ENCODE measurements around the gene DTWD2.
"Not testable (repeated sequence)": the region's sequence is repeated elsewhere in the genome, so short reads cannot be mapped to it uniquely, and the experiment has no call there.

The DTWD2 gene

GRCh38 chr5:118952306-118952705 is 36.0 kb downstream of the DTWD2 start:
- not testable (repeated sequence) for DNase-seq (ENCODE audit: low read depth, low spot score)

- not testable (repeated sequence) for DNase-seq (ENCODE audit: low read depth, low spot score)
Measured at GRCh38 chr5:118950354-118950753, 38.0 kb downstream of the DTWD2 start.

DNA sequence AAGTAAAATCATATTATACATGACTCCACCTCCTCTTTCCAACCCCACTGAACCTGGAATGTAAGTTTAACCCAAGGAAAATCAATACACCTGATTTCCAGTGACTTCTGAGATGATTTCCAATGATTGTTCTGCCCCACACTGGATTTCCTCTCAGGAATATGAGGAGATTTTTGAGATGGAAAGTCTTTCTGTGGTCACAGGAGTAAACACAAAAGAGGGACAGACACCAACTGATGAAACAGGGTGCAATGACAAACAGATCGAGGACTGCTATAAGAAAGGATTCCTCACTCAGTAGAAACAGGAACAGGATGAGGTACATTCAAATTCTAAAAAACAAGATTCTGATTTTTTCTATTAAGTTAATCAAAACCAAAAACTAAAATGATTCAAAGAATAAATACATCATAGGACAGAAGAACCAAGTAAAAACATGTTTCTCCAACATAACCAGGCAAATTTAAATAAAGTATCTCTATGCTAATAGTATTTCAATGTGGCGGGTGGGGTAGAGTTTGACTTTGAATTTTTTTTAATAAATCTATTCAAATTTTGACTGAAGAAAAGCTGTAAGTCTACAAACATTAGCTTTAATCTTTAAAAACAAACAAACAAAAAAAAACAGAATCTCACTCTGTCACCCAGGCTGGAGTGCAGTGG is 42.1 kb downstream of the DTWD2 start:
- DNase-seq (ENCODE audit: low read depth, low spot score), result no peak

DNA sequence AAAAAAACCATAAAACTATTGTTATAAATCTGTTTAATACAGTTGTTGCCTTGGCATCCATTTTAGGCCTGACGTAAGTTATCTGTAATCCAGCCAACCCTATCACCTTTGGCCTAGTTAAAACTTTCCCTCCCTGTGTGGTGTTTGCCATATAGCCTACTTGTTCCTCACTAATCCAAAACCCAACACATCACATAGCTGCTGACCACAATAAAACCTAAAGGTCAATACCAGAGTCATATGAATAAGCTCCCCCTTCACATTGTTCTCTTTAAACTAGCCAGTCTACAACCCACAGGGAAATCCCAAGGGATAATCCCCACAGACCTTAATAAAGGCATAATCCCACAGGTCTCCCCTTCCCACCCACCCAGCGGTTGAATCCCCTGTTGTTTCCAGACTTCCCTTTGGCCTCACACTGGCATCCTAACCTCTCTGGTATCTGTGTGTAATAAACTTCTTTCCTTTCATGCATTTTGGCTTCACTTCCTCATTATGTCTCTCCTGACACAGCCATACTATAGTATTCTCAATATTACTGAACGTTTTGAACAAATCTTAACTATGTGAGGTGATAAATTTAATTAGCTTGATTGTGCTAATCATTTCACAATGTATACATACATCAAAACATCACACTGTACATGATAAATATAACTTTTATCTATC is 50.8 kb downstream of the DTWD2 start:
- DNase-seq (ENCODE audit: low read depth, low spot score), result no peak

- no peak for DNase-seq (ENCODE audit: low read depth, low spot score)
Measured at GRCh38 chr5:118933703-118934102, 54.6 kb downstream of the DTWD2 start.

DNA sequence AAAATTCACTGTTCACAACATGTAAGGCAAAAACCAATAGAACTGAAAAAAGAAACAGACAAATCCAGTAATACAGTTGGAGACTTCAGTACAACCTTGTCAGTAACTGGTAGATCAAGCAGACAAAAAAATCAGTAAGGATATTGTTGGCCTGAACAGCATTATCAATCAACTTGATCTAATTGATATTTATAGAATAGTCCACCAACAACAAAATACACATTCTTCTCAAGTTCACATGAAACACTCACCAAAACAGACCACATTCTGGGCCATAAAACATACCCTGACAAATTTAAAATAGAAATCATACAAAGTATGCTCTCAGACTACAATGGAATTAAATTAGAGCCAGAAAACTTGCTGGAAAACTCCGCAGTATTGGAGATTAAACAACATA is 56.8 kb downstream of the DTWD2 start:
- no peak for DNase-seq (ENCODE audit: low read depth, low spot score)

GRCh38 chr5:118924006-118924389 is 64.3 kb downstream of the DTWD2 start:
- DNase-seq (ENCODE audit: low read depth, low spot score), result no peak

- DNase-seq (ENCODE audit: low read depth, low spot score), result no peak
Measured at GRCh38 chr5:118923295-118924005, 64.9 kb downstream of the DTWD2 start.

DNA sequence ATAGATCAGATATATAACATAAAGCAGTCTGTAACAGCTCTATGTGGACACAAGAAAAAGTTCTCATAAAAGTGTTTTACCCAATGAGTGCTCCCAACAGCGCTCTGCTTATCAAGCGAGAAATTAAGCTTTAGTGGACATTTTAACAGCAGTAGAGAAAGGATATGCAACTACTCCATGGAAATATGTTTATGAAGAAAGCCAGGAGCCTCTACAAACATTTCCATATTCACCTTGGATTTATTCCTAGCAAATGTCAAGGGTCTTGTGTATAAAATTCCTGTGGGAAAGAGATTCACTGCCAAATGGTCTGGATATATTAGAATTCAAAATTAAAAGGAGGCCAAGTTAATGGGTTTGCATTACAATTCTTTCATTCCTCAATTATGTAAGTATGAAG is 66.5 kb downstream of the DTWD2 start:
- no peak for DNase-seq (ENCODE audit: low read depth, low spot score)

DNA sequence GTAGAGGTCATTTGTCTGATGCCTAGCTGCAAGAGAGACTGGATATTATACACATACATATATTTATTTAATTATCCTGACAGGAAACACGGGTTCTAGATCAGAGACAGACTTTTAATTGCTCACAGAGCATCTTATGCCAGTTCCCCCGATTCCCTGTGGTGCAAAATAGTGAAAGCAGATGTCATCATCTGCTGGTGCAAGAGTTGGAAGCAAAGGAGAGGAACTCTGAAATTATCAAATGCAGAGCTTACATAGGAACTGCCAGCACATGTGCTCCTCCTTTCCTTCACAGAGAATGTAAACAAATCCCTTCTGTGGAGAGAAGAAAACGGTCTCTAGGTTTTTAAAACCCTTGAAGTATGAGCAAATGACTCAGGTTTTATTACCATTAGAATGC is 69.3 kb downstream of the DTWD2 start:
- DNase-seq (ENCODE audit: low read depth, low spot score), result no peak

- DNase-seq (ENCODE audit: low read depth, low spot score), result no peak
Measured at GRCh38 chr5:118918232-118918631, 70.1 kb downstream of the DTWD2 start.

DNA sequence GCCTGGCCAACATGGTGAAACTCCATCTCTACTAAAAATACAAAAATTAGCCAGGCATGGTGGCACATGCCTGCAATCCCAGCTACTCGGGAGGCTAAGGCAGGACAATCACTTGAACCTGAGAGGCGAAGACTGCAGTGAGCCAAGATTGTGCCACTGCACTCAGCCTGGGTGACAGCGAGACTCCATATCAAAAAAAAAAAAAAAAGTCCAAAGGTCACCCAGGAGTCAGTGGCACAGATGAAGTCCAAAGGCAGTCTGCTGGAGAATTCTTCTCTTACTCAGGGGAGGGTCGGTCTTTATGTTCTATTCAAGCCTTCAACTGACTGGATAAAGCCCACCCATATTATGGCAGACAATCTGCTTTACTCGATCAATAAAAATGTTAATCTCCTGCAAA is 80.8 kb downstream of the DTWD2 start:
- DNase-seq (ENCODE audit: low read depth, low spot score), result not testable (repeated sequence)

GRCh38 chr5:118906947-118907346 is 81.4 kb downstream of the DTWD2 start:
- no peak for DNase-seq (ENCODE audit: low read depth, low spot score)

- no peak for DNase-seq (ENCODE audit: low read depth, low spot score)
Measured at GRCh38 chr5:118905196-118905595, 83.2 kb downstream of the DTWD2 start.

DNA sequence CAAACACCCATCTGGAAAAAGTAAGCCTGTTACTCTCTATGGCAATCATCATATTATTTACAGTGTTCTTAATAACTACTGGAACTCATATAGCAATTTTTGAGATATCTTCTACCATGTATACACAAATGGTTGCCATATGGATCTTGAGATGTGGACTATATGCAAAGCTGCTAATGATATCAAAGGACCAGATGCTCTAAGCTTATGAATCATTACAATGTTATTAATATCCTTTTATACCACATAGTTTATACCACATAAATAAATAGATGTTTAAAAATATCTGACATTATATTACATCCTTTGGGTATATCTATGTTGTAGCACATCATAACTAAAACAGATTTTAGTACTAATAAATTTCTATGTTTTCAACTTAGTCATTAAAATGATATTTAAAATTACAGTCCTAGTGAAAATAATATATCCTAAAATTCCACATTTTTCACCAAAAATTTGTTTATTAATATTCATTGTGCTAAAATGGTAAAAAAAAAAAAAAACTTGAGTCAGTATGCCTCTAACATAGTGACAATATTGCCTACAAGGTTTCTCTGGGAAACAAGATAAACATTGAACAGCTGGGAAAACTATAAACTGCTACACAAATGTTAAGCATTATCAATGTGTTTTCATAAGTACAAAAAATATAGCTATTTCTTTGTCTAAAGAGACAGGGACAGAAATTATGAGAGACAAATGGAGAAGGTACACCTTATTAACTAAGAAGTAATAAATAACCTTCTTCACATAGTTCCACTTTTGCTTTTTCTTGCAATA is 85.5 kb downstream of the DTWD2 start:
- no peak for DNase-seq (ENCODE audit: low read depth, low spot score)

DNA sequence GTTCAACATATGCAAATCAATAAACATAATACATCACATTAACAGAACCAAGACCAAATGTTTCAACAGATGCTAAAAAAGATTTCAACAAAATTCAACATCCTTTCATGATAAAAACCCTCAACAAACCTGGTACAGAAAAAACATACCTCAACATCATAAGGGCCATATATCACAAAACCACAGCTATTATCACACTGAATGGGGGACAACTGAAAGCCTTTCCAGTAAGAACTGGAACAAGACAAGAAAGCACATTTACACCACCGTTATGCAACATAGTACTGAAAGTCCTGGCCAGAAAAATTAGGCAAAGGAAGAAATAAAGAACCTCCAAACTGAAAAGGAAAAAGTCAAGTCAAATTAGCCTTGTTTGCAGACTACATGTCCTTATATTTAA is 93.6 kb downstream of the DTWD2 start:
- no peak for DNase-seq (ENCODE audit: low read depth, low spot score)

DNA sequence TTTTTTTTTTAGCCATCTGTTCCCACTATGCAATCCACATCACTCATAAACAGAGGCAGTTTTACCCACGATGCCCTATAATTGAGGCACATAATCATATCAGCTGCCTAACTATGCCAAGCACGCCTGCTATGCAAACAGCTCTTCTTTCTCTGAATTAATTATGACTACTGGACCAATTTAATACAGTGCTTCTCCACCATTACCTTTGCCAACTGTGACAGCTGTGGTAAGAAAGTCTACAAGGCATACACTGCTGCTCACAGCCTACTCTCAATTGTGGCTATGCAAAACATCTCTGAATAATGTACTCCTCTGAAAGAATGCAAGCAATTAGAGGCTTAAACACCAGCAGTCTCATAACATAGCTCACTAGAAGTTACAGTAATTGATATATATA is 97.1 kb downstream of the DTWD2 start:
- no peak for DNase-seq (ENCODE audit: low read depth, low spot score)

DNA sequence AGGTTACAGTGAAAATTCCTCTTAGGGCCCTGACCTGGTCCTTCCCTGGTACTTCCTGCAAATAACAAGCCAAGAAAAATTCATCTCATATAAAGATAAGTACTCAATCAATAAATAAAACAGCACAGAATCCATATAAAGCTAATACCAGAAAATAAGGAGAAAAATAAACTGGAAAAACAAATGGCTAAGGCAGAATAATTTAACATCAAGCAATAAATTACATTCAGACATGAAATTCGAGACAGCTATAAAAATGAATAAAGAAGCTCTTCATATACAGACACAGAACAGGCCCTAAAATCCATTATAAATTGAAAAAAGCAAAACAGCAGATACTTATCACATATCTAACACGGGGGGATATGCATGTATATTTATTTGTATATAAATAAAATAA is 99.2 kb downstream of the DTWD2 start:
- no peak for DNase-seq (ENCODE audit: low read depth, low spot score)

DNA sequence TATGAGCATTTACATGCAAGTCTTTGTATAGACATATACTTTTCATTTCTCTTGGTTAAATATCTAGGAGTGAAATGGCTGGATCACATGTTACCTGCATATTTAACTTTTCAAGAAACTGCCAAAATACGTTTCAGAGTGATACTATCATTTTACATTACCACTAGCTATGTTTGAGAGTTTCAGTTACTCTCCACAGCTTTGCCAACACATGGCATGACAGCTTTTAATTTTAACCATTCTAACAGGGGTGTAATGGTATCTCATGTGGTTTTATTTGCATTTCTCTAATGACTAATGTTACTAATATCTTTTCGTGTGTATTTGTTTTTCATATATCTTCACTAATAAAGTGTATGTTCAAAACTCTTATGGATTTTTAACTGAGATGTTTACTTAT is 99.8 kb downstream of the DTWD2 start:
- DNase-seq (ENCODE audit: low read depth, low spot score), result no peak

- DNase-seq (ENCODE audit: low read depth, low spot score), result no peak
Measured at GRCh38 chr5:118883362-118883761, 105.0 kb downstream of the DTWD2 start.

- no peak for DNase-seq (ENCODE audit: low read depth, low spot score)
Measured at GRCh38 chr5:118882666-118883065, 105.7 kb downstream of the DTWD2 start.

- not testable (repeated sequence) for DNase-seq (ENCODE audit: low read depth, low spot score)
Measured at GRCh38 chr5:118876852-118877251, 111.5 kb downstream of the DTWD2 start.

Measured in brain pericyte (primary cell).